A549 (cell line): ENCODE measurements around the gene GMNC. TPM values are rescaled to one million over a fixed set of nuclear protein-coding genes. Genes with fewer than 3 reads are reported as not detected.

Experiments
- ATAC-seq, 2 experiments: fragments of 200-7000 bp in 1 of 2; fragments of >200 bp in 1 of 2; cut with Nextera tagmentation in 1 of 2; cut with Tn5 transposase in 1 of 2; 3 replicates each; pipeline versions ENCODE4 v1.8.0 to v1.9.1; 2018 to 2020; ENCODE audit warnings: mild to moderate bottlenecking in 1 of 2, moderate library complexity in 1 of 2
- CTCF ChIA-PET: fragments of 300-600 bp; sonication (Branson Sonifier 250); formaldehyde crosslinking; extraction: SDS; loops from one replicate; lab custom pipeline; 2021; ENCODE audit warnings: antibody characterized with exemption, inconsistent platforms; lab: Yijun Ruan, JAX
- POLR2A ChIA-PET: fragments of 350-600 bp; formaldehyde crosslinking; extraction: SDS; loops from one replicate; lab custom pipeline; 2021; ENCODE audit warnings: antibody characterized with exemption, inconsistent platforms; lab: Yijun Ruan, JAX
- DNase-seq, 2 experiments: peaks; one replicate each; pipeline versions ENCODE4 v3.0.0 to v3.0.0-alpha.2; 2011 to 2016; ENCODE audit warnings: low read depth in 1 of 2, low spot score in 1 of 2
- FAIRE-seq: peaks from 2 replicates; lab custom pipeline; 2011; peaks lifted over from hg19 to GRCh38; lab: Jason Lieb, UNC
- H3K27ac ChIP-seq, 2 experiments: fragments of >200 bp; sonication (Bioruptor Twin); formaldehyde crosslinking; 3 replicates each; pipeline ENCODE4 v1.5.1; 2016 to 2017
- H3K4me1 ChIP-seq: fragments of >200 bp; sonication (Bioruptor Twin); formaldehyde crosslinking; 3 replicates; pipeline ENCODE4 v1.6.1; 2016
- H3K4me2 ChIP-seq: fragments of >200 bp; sonication (Bioruptor Twin); formaldehyde crosslinking; 3 replicates; pipeline ENCODE4 v1.6.1; 2016
- H3K4me3 ChIP-seq: fragments of >200 bp; sonication (Bioruptor Twin); formaldehyde crosslinking; 3 replicates; pipeline ENCODE4 v1.5.1; 2016
- H3K9me3 ChIP-seq: fragments of >200 bp; sonication (Bioruptor Twin); formaldehyde crosslinking; 3 replicates; pipeline ENCODE4 v1.6.1; 2016
- ATOH8 ChIP-seq: fragments of 250-450 bp; sonication (Bioruptor Pico); IDR thresholded peaks from 2 replicates; pipeline ENCODE4 v1.5.0; 2020; ENCODE audit warnings: low read depth, mild to moderate bottlenecking, moderate library complexity
- CBX8 ChIP-seq: fragments of 200-600 bp; sonication (generic); IDR thresholded peaks from 2 replicates; pipeline ENCODE4 v1.6.1; 2016
- CEBPB ChIP-seq, 2 experiments: fragments of >200 bp in 1 of 2; sonication (Bioruptor Twin) in 1 of 2; formaldehyde crosslinking in 1 of 2; IDR thresholded peaks; 2 replicates each; pipeline ENCODE4 v1.6.1; 2012 to 2016
- CHD2 ChIP-seq: fragments of 150-350 bp; IDR thresholded peaks from 2 replicates; pipeline ENCODE4 v1.6.1; 2014; ENCODE audit warnings: low read length; ENCODE audit not compliant: partially characterized antibody
- ESRRA ChIP-seq: fragments of 150-350 bp; IDR thresholded peaks from 2 replicates; pipeline ENCODE4 v1.6.1; 2014; ENCODE audit warnings: mild to moderate bottlenecking, low read length, borderline replicate concordance
- JUNB ChIP-seq: fragments of >200 bp; sonication (Bioruptor Twin); formaldehyde crosslinking; IDR thresholded peaks from 2 replicates; pipeline ENCODE4 v1.6.1; 2016
- KDM5A ChIP-seq: fragments of 200-600 bp; sonication (generic); IDR thresholded peaks from 2 replicates; pipeline ENCODE4 v1.6.1; 2016; ENCODE audit warnings: antibody characterized with exemption, mild to moderate bottlenecking
- MAFK ChIP-seq: fragments of 450-650 bp; IDR thresholded peaks from 2 replicates; pipeline ENCODE4 v1.6.1; 2014; ENCODE audit not compliant: partially characterized antibody
- MYC ChIP-seq: IDR thresholded peaks from 2 replicates; pipeline ENCODE4 v1.6.1; 2012; ENCODE audit warnings: mild to moderate bottlenecking, inconsistent platforms, low read length, improper control_type of control experiment, borderline replicate concordance
- NPAS2 ChIP-seq: fragments of 250-450 bp; sonication (Bioruptor Pico); IDR thresholded peaks from 2 replicates; pipeline ENCODE4 v1.8.0; 2022; ENCODE audit warnings: mild to moderate bottlenecking, moderate library complexity, borderline replicate concordance
- POLR2AphosphoS2 ChIP-seq: conservative IDR thresholded peaks from 2 replicates; pipeline ENCODE4 v1.6.1; 2012; ENCODE audit warnings: low read length, improper control_type of control experiment, inconsistent platforms
- RARB ChIP-seq: fragments of 250-450 bp; sonication (Bioruptor Pico); IDR thresholded peaks from 2 replicates; pipeline ENCODE4 v1.8.0; 2021; ENCODE audit warnings: mild to moderate bottlenecking, moderate library complexity
- RNF2 ChIP-seq: fragments of 200-600 bp; sonication (generic); IDR thresholded peaks from 2 replicates; pipeline ENCODE4 v1.6.1; 2016; ENCODE audit warnings: low read depth, mild to moderate bottlenecking, antibody characterized with exemption, moderate library complexity, borderline replicate concordance
- SMC3 ChIP-seq: fragments of >200 bp; sonication (Bioruptor Twin); formaldehyde crosslinking; IDR thresholded peaks from 3 replicates; pipeline ENCODE4 v1.6.1; 2018; ENCODE audit warnings: inconsistent platforms
- SREBF2 ChIP-seq: fragments of 450-650 bp; IDR thresholded peaks from 2 replicates; pipeline ENCODE4 v1.6.1; 2014; ENCODE audit warnings: mild to moderate bottlenecking, moderate library complexity
- TFCP2L1 ChIP-seq: fragments of 250-450 bp; sonication (Bioruptor Pico); IDR thresholded peaks from 2 replicates; pipeline ENCODE4 v1.5.0; 2021; ENCODE audit warnings: mild to moderate bottlenecking
- ZC3H11A ChIP-seq: fragments of 450-650 bp; IDR thresholded peaks from 2 replicates; pipeline ENCODE4 v1.6.1; 2014; ENCODE audit warnings: antibody characterized with exemption, mild to moderate bottlenecking
- ZFP36 ChIP-seq: fragments of 450-650 bp; IDR thresholded peaks from 2 replicates; pipeline ENCODE4 v1.6.1; 2014; ENCODE audit warnings: borderline replicate concordance; ENCODE audit not compliant: partially characterized antibody
- ZSCAN20 ChIP-seq: fragments of 250-450 bp; sonication (Bioruptor Pico); IDR thresholded peaks from 2 replicates; pipeline ENCODE4 v1.8.0; 2022; ENCODE audit warnings: mild to moderate bottlenecking, moderate library complexity
- WGBS: methylation state at CpG from one replicate; pipeline ENCODE4 v1.1.6; 2017; ENCODE audit errors: missing lambda C conversion rate; 5-methylcytosine and 5-hydroxymethylcytosine counted together
- polyA plus RNA-seq, 4 experiments: library from polyadenylated mRNA; depleted of rRNA in 3 of 4; stranded (reverse); fragments of >200 nt; fragmentation: RNase III in 1 of 4; extraction: RNeasy Plus Mini Kit Qiagen cat#74134 plus additional on column Dnase treatment in 1 of 4; gene quantifications; 2 replicates in 3 of 4; 3 replicates in 1 of 4; pipeline ENCODE4 v1.2.3, GENCODE V29; 2011 to 2017
- TF ChIP-seq, protein P1 (sequence below): fragments of 250-450 bp; sonication (Bioruptor Pico); IDR thresholded peaks from 2 replicates; pipeline ENCODE4 v1.5.0; 2021; ENCODE audit warnings: mild to moderate bottlenecking, moderate library complexity, borderline replicate concordance
- TF ChIP-seq, protein P2 (sequence below): fragments of >200 bp; sonication (Bioruptor Twin); formaldehyde crosslinking; IDR thresholded peaks from 3 replicates; pipeline ENCODE4 v1.5.1; 2016
- TF ChIP-seq, protein P3 (sequence below): IDR thresholded peaks from 2 replicates; pipeline ENCODE4 v1.6.1; 2012

The GMNC gene
- polyA plus RNA-seq, 2 of the 4 experiments (the other 2 are of a cell fraction), result not detected

DNA sequence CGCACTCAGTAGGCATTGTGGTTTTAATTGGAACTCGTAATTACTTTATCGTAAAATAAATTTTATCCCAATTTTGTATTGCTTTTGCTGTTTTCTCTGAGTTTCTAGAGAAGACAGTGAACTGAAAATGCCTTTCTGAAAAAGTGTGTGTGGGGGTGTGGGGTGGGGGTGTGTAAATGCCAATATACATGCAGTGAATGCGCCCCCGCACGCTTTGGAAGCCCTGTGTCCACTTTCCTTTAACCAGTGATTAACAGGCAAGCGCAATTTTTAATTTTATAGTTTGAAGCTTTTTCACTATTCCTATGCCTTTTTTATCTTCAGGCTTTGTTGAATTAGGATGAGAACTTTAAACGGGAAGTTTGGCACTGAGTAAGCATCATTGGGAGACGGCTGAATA is 47.4 kb upstream of the GMNC start:
- TF ChIP-seq ATOH8 (CRISPR knock-in tag), result no peak
- TF ChIP-seq, protein P1, sequence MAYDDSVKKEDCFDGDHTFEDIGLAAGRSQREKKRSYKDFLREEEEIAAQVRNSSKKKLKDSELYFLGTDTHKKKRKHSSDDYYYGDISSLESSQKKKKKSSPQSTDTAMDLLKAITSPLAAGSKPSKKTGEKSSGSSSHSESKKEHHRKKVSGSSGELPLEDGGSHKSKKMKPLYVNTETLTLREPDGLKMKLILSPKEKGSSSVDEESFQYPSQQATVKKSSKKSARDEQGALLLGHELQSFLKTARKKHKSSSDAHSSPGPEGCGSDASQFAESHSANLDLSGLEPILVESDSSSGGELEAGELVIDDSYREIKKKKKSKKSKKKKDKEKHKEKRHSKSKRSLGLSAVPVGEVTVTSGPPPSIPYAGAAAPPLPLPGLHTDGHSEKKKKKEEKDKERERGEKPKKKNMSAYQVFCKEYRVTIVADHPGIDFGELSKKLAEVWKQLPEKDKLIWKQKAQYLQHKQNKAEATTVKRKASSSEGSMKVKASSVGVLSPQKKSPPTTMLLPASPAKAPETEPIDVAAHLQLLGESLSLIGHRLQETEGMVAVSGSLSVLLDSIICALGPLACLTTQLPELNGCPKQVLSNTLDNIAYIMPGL (CRISPR knock-in tag), result no peak
- TF ChIP-seq, protein P2, sequence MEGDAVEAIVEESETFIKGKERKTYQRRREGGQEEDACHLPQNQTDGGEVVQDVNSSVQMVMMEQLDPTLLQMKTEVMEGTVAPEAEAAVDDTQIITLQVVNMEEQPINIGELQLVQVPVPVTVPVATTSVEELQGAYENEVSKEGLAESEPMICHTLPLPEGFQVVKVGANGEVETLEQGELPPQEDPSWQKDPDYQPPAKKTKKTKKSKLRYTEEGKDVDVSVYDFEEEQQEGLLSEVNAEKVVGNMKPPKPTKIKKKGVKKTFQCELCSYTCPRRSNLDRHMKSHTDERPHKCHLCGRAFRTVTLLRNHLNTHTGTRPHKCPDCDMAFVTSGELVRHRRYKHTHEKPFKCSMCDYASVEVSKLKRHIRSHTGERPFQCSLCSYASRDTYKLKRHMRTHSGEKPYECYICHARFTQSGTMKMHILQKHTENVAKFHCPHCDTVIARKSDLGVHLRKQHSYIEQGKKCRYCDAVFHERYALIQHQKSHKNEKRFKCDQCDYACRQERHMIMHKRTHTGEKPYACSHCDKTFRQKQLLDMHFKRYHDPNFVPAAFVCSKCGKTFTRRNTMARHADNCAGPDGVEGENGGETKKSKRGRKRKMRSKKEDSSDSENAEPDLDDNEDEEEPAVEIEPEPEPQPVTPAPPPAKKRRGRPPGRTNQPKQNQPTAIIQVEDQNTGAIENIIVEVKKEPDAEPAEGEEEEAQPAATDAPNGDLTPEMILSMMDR, result no peak
- TF ChIP-seq CBX8, result no peak
- TF ChIP-seq MAFK, result no peak
- TF ChIP-seq SMC3, result no peak
- no peak for TF ChIP-seq CHD2
- no peak for TF ChIP-seq ESRRA
- no peak for TF ChIP-seq KDM5A
- no peak for TF ChIP-seq POLR2AphosphoS2
- TF ChIP-seq NPAS2 (CRISPR knock-in tag), result no peak
- TF ChIP-seq ZFP36, result no peak
- TF ChIP-seq SREBF2, result no peak
- TF ChIP-seq, protein P3, sequence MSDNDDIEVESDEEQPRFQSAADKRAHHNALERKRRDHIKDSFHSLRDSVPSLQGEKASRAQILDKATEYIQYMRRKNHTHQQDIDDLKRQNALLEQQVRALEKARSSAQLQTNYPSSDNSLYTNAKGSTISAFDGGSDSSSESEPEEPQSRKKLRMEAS, result no peak
- no peak for TF ChIP-seq MYC
- TF ChIP-seq ZC3H11A, result no peak
- no peak for TF ChIP-seq ZSCAN20
- H3K4me3 ChIP-seq, result no peak overlapping the region
- no peaks in the 10 kb centered on the region for H3K9me3 ChIP-seq
- H3K27ac ChIP-seq, result no peak overlapping the region
- POLR2A ChIA-PET, result no interaction called here
- no peak for ATAC-seq
- WGBS, result 69% methylated on average over 9 of the region's 9 CpGs
- H3K4me1 ChIP-seq, result no peaks in the 10 kb centered on the region
- no peak for DNase-seq
- H3K4me2 ChIP-seq, result no peak overlapping the region
- FAIRE-seq, result no peak
- CTCF ChIA-PET, result no interaction called here

DNA sequence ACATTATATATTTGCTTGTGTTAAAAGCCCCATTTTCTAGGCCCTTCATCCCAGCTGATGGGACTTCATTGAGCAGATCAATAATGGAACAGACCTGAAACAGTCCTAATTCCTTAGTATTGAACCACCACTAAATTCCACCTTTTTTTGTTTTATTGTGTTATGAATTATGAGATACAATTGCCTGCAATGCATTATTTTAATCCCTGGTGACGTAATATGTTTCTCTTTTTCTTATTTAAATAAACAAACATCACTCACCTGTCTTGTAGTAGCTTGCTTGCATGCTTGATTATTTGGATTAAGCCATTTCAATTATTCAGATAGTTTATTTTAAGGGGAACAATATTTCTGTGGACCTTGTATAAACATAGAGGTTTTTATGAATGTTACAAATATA is 40.7 kb upstream of the GMNC start:
- Histone ChIP-seq H3K4me2 (no peak overlapping the region), H3K4me3 (no peak overlapping the region), H3K9me3 (no peaks in the 10 kb centered on the region), H3K27ac (no peak overlapping the region), H3K4me1 (no peaks in the 10 kb centered on the region)
- POLR2A ChIA-PET, result no interaction called here
- CTCF ChIA-PET, result no interaction called here
- FAIRE-seq (no peak), DNase-seq (no peak), ATAC-seq (no peak)
- 0% methylated on average over 1 of the region's 1 CpG for WGBS
- TF ChIP-seq CEBPB (IDR thresholded peaks at IDR 0.05) (no peak), JUNB (no peak), RARB (CRISPR knock-in tag) (no peak), CBX8 (no peak), ZFP36 (no peak), TFCP2L1 (CRISPR knock-in tag) (no peak)

GRCh38 chr3:190902292-190902691 is 39.8 kb upstream of the GMNC start:
- ChIA-PET POLR2A (no interaction called here), CTCF (no interaction called here)
- H3K4me3 ChIP-seq, result no peak overlapping the region
- DNase-seq, result no peak
- H3K9me3 ChIP-seq, result no peaks in the 10 kb centered on the region
- H3K4me2 ChIP-seq, result no peak overlapping the region
- WGBS, result 0% methylated on average over 2 of the region's 2 CpGs
- ATAC-seq, result no peak
- no peak for FAIRE-seq
- H3K27ac ChIP-seq, result no peak overlapping the region
- H3K4me1 ChIP-seq, result no peaks in the 10 kb centered on the region
- no peak for TF ChIP-seq RNF2
- no peak for TF ChIP-seq RARB (CRISPR knock-in tag)
- no peak for TF ChIP-seq TFCP2L1 (CRISPR knock-in tag)
